Coronary artery (tissue), 2 donors: ENCODE data around the gene FBH1.

ENCODE experiments used
- DNase-seq: peaks from one replicate; pipeline ENCODE4 v3.0.0-alpha.2; 2017; ENCODE audit warnings: low spot score
- H3K27ac ChIP-seq, 2 donors: fragments of 200-600 bp; sonication (generic); one replicate each; pipeline ENCODE4 v1.5.1; 2016 to 2019
- H3K4me3 ChIP-seq: fragments of 200-600 bp; sonication (generic); 2 replicates; pipeline ENCODE4 v1.5.1; 2016; ENCODE audit warnings: mild to moderate bottlenecking, moderate library complexity
- CTCF ChIP-seq: fragments of 200-600 bp; sonication (generic); IDR thresholded peaks from one replicate; pipeline ENCODE4 v1.5.1; 2019; ENCODE audit warnings: antibody characterized with exemption

FBH1 gene

DNA sequence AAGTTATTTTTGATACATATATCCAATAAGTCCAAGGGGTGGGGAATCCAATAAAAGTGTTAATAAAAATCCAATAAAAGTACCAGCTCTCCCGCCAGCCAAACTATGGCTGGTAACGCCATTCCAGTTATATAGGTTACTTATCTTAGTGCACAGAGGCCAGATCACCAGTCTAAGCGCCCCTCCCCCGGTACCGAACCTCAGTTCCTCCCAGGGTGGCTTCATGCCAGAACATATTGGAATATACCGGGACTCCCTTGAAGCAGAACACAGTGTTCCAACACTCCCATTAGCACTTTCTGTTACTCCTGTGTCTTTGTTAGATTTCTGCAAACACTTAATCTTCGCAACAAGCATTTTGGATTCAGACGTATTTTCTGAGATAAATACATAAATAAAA lies 7.5 kb downstream of the FBH1 start:
- Histone ChIP-seq H3K4me3 (no peak overlapping the region), H3K27ac (no peak overlapping the region)
- DNase-seq, result no peak
- no peak for TF ChIP-seq CTCF

- no peak for TF ChIP-seq CTCF
- DNase-seq, result no peak
- no peak overlapping the region for H3K27ac ChIP-seq
- H3K4me3 ChIP-seq, result no peak overlapping the region
These were observed 8.1 kb downstream of the FBH1 start for GRCh38 chr10:5898163-5898562.

- no peak overlapping the region for H3K4me3 ChIP-seq
- DNase-seq, result no peak
These were observed 10.2 kb downstream of the FBH1 start for GRCh38 chr10:5900247-5900646.

GRCh38 chr10:5902511-5903274 lies 12.7 kb downstream of the FBH1 start:
- Histone ChIP-seq H3K27ac (no peak overlapping the region), H3K4me3 (no peak overlapping the region)
- no peak for DNase-seq
- TF ChIP-seq CTCF, result no peak

More at GRCh38 chr10:5900247-5900646, 10.2 kb downstream of the FBH1 start:
- no peak for TF ChIP-seq CTCF
- no peak overlapping the region for H3K27ac ChIP-seq

GRCh38 chr10:5903563-5903962 lies 13.5 kb downstream of the FBH1 start:
- TF ChIP-seq CTCF, result no peak

GRCh38 chr10:5904227-5904626 lies 14.2 kb downstream of the FBH1 start:
- TF ChIP-seq CTCF, result no peak
- Histone ChIP-seq H3K4me3 (no peak overlapping the region), H3K27ac (no peak overlapping the region)
- no peak for DNase-seq

More at GRCh38 chr10:5903563-5903962, 13.5 kb downstream of the FBH1 start:
- Histone ChIP-seq H3K27ac (no peak overlapping the region), H3K4me3 (no peak overlapping the region)
- DNase-seq, result no peak

DNA sequence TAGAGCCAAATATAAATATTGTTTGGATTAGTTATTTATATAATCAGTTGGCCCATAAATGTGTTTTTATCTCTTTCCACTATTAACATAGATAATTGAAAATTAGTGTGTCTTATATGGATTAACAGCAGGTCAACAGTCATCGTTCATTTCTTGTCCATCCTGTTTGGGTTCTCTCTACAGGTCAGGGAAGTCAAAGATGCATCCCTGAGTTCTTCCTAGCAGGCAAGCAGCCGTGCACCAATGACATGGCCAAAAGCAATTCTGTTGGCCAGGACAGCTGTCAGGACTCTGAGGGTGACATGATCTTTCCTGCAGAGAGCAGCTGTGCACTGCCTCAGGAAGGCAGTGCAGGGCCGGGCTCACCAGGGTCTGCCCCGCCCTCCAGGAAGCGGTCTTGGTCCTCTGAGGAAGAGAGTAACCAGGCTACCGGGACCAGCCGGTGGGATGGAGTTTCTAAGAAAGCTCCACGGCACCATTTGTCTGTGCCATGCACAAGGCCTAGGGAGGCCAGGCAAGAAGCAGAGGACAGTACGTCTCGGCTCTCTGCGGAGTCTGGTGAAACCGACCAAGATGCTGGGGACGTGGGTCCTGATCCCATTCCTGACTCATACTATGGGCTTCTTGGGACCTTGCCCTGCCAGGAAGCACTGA lies 15.9 kb downstream of the FBH1 start:
- no peak for TF ChIP-seq CTCF
- Histone ChIP-seq H3K27ac (no peak overlapping the region), H3K4me3 (no peak overlapping the region)
- DNase-seq, result no peak
